CD4-positive, alpha-beta T cell treated with Interleukin-6 for 4 hours (primary cell): ENCODE measurements around the gene SHROOM4.

ENCODE experiments used
- DNase-seq: peaks from one replicate; pipeline ENCODE4 v3.0.0-alpha.2; 2020; ENCODE audit warnings: mixed read lengths

Gene SHROOM4, protein sequence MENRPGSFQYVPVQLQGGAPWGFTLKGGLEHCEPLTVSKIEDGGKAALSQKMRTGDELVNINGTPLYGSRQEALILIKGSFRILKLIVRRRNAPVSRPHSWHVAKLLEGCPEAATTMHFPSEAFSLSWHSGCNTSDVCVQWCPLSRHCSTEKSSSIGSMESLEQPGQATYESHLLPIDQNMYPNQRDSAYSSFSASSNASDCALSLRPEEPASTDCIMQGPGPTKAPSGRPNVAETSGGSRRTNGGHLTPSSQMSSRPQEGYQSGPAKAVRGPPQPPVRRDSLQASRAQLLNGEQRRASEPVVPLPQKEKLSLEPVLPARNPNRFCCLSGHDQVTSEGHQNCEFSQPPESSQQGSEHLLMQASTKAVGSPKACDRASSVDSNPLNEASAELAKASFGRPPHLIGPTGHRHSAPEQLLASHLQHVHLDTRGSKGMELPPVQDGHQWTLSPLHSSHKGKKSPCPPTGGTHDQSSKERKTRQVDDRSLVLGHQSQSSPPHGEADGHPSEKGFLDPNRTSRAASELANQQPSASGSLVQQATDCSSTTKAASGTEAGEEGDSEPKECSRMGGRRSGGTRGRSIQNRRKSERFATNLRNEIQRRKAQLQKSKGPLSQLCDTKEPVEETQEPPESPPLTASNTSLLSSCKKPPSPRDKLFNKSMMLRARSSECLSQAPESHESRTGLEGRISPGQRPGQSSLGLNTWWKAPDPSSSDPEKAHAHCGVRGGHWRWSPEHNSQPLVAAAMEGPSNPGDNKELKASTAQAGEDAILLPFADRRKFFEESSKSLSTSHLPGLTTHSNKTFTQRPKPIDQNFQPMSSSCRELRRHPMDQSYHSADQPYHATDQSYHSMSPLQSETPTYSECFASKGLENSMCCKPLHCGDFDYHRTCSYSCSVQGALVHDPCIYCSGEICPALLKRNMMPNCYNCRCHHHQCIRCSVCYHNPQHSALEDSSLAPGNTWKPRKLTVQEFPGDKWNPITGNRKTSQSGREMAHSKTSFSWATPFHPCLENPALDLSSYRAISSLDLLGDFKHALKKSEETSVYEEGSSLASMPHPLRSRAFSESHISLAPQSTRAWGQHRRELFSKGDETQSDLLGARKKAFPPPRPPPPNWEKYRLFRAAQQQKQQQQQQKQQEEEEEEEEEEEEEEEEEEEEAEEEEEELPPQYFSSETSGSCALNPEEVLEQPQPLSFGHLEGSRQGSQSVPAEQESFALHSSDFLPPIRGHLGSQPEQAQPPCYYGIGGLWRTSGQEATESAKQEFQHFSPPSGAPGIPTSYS (N-terminal part only)

DNA sequence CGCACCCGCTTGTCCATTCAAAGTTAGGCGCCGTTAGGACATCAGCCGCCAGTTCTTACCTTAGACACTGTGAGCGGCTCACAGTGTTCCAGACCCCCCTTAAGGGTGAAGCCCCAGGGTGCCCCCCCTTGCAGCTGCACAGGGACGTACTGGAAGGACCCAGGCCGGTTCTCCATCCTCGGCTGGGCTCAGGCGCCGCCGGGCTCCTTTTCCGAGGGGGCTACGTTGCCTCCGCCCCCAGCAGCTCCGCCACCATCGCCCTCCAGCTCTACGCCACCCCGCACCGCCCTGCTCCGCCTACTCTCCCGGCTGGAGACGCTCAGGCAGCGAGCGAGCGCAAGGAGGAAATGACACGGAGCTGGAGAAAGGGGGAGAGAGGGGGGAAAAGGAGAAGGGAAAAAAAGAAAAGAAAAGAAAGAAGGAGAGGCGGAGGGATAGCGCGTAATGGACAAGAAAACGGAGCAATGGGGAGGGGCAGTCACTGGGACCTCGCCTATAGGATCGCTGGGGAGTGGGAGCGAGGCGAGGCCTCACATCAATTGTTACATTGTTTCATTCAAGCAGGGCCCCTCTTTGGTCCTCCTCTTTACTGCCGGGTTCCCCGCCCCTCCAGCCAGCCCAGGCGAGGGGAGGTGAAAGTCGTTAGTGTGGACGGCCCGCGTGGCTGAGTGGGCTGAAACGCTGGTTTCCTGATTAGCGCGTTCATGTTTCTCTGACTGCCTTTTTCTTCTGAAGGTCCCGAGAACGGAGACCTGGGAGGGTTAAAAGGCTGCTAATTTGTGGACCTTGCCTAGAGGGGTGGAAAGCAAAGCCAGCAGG lies at the start of gene SHROOM4:
TSS of gene SHROOM4 (minus strand) at position 352 of the 819 bp plus-strand sequence. CDS start at position 176, 176 bp downstream.
- no peak for DNase-seq

DNA sequence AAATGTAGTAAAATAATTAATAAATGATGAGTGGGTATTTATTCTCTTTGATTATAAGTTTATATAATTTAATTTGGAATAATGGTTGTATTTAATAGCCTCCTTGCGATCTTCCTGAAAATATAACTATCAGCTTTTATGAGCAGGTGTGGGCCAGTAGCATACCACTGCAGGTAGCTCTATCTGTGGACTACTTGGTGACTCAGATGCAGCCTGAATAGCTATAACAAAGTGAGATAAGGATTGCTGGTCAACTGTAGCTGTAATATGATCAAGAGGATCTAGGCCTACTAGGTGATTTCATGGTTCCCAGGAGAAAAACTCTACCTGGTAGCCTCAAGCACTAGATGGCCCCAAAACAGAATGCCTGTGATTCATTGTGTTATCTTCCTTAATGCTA lies 49.5 kb upstream of the SHROOM4 start:
- DNase-seq = no peak

DNA sequence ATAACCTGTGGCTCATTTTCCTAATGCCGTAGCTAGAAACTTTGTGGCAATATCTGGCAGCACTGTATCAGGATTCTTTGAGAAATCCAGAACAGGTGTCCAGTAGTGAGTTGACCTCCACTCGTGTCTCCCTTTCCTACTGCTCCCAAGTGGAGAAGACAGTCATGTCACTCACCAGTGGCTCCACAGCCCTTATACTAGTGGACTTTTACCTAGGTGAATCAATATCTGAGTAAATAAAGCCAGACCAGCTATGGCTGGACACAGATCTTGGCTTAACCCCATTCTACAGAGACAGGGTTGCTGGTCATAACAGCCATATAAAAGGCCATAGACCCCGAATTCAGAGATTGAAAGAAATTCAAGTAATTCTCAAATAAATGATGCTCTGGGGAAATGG lies 46.5 kb upstream of the SHROOM4 start:
- no peak for DNase-seq

DNA sequence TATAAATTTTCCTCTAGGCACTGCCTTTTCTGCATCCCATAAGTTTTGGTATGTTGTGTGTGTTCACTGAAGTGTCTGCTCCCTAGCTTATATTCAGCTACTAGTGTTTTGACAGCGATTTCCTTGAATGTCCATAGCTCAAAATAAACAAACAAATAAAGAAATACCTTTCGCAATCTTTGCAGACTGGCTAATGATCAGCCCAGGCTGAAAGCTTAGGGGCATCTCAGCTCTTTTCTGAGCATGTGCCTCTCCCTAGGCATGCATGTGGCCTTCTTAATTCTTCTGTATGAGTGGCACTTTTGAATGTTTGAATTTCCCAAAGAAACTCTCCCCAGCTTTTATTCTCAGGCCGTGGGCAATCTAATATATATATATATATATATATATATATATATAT lies 44.6 kb upstream of the SHROOM4 start:
- DNase-seq = no peak

DNA sequence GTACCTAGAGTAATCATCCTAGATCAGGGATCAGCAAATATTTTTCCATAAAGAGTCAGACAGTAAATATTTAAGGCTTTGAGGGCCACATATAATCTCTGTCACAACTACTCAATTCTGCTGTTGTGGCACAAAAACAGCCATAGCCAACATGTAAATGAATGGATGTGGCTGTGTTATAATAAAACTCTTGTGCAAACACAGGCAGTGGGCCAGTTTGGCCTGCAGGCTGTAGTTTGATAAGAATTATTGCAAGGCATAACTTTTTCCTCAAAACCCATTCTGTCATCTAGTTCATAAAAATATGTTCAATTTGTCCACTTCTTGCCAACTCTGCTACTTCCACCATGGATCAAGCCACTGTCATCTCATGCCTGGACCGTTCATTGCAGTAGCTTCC lies 39.4 kb upstream of the SHROOM4 start:
- no peak for DNase-seq

DNA sequence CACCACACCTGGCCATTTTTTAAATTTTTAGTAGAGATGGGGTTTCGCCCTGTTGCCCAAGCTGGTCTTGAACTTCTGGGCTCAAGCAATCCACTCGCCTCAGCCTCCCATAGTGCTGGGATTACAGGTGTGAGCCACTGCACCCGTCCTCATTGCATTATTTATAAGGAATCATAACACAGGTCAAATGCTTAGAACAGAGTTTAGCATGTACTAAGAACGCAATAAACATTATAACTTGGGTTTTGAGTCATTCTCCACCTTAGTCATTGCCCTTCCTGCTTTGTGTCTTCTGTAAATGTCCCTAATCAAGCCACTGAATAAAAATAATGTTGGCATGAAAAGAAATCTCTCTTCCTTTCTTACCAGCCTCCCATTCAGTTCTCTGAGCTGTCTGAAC lies 38.5 kb upstream of the SHROOM4 start:
- no peak for DNase-seq

DNA sequence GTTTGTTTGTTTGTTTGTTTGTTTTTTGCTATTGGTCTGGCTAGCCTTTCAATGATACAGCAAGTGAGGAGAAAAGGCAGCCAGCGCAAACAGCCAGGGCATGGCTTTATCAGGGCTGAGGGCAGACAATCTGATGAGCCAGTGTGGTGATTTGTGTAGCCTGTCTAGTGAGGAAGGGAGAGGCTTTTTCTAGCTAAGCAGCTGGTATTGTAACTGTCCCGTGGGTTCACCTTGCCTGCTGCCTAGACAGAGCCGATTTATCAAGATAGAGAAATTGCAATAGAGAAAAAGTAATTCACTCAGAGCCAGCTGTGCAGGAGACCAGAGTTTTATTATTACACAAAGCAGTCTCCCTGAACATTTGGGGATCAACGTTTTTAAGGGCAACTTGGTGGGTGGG lies 28.2 kb upstream of the SHROOM4 start:
- DNase-seq = no peak

DNA sequence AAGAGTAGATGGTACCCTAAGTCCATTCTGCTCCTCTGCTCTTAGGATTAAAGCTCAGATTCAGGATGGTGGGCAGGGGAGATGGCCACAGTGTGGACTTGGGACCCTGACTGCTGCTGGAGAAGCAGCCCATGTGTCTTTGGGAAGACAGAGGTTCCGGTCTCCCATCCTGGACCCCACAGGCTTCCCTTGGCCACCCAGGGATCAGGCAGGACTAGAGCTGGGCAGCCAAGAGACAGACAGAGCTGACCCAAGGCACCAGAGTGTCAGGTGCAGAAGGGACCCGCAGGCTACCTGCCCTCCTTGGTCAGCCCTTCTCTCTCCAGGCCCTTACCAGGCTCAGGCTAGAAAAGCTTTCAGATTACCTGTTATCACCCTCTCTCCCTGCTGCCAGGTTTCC lies 25.7 kb upstream of the SHROOM4 start:
- no peak for DNase-seq

DNA sequence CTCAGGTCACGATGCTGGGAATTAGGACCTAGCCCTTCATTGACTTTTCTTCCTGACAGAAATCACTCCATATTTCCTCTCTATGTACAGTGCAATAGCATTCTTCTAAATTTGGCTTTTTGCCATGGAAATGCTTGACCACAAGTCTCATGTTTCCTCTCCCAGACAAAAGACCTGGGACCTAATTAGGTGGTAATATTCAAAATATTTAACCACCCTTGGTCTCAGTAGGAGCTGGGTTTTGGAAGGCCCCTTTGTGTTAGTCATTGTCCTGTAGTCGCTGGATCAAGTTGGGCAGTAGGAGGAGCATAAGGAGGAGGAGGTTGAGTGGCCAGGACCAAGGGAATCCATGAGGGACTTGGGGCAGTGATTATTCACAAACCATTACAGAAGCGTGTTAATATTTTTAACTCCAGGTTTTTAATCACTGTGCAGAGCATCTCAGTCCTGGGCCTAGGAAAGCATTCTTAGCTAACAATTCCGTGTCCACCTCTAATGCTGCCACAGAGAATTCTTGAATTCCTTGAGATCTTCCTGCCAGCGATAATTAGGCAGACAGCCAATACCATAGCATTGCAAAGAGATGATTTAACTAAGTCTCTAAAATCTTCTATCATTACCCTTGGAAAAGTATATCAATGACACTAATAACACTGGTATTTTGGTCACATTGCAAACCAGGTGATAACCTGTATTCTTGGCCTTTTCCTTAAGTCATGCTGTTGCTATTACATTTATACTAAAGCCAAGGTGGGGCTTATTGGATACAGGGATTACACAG lies 25.0 kb upstream of the SHROOM4 start:
- DNase-seq = no peak

DNA sequence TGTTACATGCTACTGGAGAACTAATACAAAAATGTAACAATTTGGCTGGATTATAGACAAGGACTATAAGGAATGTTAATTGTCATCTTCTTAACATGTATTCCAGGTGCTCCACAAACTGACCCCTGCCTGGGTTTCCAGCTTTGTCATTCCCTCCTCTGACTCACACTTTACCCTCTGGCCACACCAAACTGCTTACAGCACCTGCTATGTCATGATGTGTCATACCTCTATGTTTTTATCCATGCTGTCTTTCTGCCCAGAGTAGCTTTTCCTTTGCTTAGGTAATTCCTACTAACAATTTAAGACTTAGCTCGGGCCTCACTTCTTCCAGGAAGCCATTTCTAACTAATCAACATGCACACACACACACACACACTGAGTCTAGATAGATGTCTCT lies 14.0 kb upstream of the SHROOM4 start:
- no peak for DNase-seq

DNA sequence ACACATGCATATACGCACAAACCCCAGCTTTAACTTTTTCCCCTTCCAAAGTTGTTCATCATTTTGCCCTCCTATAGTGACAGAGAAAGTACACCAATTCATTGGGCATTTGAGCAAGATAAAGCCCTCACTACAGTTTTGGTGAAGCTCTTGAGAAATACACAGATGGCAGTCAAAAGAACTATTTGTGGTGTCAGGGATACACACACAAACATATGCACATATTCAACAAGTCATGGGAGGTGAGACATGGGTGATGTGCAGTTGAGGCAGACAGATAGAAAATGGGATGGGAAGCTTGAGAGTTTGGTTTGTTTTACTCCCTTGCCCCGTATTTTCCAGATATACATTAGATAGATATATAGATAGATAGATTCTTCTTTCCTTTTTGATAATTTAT lies 11.8 kb upstream of the SHROOM4 start:
- no peak for DNase-seq

DNA sequence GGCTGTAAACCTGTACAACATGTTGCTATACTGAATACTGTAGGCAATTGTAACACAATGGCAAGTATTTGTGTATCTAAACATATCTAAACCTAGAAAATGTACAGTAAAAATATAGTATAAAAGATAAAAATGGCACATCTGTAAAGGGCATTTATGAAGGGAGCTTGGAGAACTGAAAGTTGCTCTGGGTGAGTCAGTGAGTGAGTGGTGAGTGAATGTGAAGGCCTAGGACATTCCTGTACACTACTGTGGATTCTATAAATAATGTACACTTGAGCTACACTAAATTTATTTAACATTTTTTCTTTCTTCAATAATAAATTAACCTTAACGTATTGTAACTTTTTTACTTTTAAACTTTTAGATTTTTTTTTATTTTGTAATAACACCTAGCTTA lies 5.0 kb upstream of the SHROOM4 start:
- DNase-seq = no peak

DNA sequence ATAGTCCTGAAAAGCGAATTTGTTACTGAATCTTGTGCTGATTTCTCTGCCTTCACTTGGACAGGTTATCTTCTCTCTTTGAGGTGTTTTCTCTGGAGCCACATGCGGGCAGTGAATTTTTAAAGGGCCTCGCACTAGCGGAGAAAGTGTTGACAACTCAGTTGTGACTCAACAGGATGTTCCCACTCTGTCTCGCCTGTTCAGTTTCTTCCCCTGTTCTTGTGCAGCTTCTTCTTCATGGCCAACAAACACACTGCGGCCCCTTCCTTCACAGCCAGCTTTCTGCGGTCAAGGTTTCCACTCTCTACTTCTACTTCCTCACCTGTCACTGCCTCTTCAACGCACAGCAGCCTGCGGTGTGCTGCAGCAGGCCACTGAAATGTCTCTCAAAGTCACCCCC lies 1.1 kb upstream of the SHROOM4 start:
- DNase-seq = no peak

DNA sequence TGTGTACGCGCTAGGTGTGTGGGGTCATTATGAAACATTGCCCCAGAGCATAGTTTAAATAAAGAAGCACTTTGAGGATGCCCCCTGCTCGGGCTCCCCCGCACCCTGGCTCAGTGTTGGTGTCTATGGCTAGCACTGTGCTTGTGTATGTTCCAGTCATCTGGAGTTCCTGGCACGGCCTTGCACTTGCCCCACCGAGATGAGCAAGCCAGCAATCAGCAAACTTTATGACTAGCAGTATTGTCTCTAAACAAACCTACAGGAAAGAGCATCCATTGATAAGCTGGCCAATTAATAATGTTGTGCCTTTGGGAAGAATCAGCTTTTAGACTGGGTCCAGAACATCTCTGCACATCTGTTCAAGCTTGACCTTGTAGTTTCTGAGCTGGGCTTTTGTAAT lies 707 bp upstream of the SHROOM4 start:
- no peak for DNase-seq

DNA sequence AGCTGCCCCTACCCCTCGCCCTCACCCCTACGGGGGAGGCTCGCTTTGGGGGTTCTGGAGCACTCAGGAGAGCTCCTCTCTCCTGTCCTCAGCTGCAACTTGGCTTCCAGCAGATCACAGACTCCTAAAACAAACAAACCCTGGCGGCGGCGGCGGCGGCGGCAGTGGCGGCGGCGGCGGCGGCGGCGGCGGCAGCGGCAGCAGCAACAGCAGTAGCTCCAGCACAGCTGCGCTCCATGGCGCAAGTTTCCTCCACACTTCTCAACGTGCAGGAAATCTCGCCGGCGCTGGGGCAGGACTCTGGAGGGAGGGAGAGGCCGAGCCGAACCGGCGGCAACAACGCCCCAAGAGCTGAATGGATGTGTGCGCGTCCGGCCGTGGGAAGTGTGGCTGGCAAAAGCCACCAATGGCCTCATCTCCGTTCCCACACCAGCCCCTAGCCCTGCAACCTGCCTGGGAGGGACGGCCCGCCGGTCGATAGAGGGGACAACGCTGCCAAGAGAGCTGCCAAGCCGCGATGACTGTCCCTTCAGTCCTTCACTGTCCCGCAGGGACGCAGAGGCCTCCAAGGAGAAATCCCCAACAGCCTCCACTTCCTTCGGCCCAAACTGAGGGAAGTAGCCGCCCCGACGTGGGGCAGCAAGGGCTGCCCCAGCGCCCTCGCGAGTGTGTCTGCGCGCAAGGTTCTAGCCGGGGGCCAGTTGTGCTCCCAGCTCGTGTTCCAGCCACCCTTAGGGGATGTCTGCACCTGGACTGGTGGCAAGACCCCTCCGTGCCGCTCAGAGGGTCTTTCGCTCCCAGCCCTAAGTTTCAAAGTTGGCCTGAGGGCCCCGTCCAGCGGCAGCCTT lies 775 bp downstream of the SHROOM4 start:
- DNase-seq = no peak

DNA sequence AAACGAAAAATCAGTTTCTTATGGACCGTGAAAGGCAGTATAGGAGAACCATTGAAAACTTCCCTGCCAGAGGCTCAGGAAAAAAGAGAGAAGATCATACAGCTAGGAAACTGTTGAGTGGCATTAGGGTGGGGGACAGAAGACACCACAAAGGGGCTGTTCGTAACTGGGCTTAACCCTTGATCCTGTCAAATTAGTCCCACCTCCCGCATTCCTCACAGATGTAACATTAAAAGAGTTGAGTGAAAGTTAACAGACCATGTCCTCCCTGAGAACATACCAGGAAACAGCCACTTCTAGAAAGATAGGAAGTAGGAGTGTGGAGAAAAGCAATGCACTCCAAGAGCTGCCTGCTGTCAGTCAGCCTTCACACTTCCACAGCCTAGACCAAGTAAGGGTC lies 8.7 kb downstream of the SHROOM4 start:
- no peak for DNase-seq

DNA sequence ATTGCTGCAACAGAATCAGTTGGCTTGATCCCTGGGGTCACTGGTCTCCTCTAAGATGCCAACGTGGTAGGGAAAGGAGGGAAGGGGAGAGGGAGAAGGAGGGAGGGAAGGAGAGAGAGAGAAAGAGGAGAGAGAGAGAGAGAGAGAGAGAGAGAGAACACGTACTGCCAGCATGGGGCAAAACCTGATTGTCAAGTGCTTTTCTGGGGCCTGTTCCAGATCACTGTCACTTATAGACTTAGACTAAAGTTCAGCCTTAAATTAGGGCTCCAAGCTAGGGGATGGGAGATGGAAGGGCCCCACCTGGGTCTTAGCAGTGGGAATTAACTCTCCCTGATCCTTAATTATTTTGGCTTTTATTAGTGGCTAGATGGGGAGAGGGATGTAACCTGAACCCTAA lies 12.9 kb downstream of the SHROOM4 start:
- DNase-seq = no peak

DNA sequence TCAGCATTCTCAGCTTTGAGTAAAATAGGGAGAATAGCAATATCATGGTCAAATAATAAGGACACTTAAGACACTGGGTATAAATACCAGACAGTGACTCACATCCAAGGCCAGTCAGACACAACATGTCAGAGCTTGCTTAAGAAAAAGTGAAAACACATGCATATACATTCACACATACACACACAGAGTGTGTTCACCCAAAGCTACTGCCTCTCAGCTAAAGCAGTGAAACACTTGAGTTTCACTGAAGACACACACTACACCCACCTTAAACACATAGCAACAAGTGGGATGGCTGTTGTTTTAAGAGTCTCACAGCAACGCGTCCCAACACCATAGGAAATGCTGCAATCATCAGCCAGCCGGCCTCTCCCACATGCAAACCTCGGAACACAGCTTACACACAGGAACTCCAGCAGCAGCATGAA lies 14.4 kb downstream of the SHROOM4 start:
- DNase-seq = no peak

DNA sequence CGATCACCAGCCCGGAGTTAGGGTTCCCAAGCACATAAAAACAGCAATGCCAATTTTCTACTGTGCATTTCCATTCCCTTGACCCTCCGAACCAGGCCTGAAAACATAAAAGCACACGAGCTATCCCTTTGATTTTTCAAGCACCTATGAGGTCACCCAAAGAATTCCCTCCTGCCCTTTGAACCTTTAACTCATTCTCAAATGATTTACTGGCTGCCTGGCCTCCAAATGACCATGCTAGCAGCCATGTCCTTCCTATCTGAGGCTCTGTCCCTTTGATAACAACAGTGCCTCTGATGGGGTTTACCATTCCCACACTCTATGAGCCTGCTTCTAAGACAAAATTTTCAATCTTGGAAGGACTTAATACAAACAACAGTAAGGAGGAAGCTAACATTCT lies 15.2 kb downstream of the SHROOM4 start:
- no peak for DNase-seq

DNA sequence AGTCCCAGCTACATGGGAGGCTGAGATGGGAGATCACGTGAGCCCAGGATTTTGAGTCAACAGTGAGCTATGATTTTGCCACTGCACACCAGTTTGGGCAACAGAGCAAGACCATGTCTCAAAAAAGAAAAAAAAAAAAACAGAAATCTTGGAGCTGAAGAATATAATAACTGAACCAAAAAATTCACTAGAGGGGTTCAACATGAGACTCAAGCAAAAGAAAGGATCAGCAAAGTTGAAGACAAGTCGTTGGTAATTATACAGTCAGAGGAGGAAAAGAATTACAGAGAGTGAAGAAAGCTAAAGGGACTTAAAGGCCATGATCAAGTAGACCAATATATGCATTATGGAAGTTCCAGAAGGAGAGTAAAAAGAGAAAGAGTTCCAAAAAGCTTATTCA lies 26.9 kb downstream of the SHROOM4 start:
- DNase-seq = no peak

DNA sequence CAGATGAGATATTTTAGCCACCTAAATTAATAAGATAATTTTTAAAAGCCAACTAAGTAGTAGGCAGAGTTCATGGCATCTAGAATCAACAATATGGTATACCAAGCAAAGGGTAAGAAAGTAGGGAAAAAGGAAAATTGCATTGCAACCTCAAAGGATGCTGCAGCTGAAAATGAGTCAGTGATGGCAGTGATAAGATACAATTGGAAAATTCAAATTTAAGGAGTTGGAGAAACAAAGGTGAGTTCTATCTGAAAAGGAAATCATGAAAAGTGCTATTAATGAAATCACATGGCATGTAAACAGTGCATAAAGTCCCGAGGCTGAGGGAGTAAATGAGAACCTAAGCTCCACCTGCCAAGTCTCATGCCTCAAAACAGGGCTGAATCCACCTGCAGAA lies 33.9 kb downstream of the SHROOM4 start:
- DNase-seq = no peak
